NCI-H1048 (cell line): ENCODE measurements around the gene RAB25.

Experiments used
- DNase-seq: peaks from one replicate; lab custom pipeline; 2025; lab: John Stamatoyannopoulos, UW

The RAB25 gene

GRCh38 chr1:156079762-156080161 is 18.8 kb downstream of the RAB25 start:
- no peak for DNase-seq

DNA sequence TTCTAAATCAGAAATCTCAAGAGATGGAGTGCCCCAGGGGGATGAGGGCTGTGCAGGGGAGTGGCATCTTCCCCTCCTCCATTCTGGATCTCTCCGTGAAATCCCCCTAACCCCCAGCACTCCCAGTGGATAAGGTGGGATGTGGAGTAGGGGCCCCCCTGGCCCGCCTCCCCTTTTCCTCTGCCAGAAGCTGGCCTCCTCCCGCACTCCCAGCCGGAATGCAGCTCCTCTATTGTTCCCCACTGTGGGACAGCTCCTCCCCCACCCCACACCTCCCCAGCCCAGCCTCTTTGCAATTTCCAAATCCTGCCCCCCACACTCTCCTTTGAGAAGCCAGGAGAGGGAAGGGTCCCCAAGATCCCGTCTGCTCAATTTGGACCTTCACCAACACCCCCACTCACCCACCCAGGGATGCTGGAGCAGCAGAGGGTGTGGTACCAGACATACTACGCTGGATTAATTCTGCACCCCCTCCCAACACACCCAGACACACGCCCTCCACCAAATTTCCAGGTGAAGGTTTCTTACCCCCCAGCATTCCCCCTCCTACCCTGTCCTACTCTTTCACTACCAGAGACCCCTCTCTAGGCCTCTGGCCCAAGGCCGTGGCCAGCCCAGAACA is 19.4 kb downstream of the RAB25 start:
- no peak for DNase-seq

GRCh38 chr1:156080863-156081179 is 19.9 kb downstream of the RAB25 start:
- no peak for DNase-seq

- DNase-seq: no peak
Observed at GRCh38 chr1:156081180-156081916, 20.4 kb downstream of the RAB25 start.

- no peak for DNase-seq
Observed at GRCh38 chr1:156081917-156082308, 21.0 kb downstream of the RAB25 start.

- peak; percentile 82 for DNase-seq
Observed at GRCh38 chr1:156082309-156083091, 21.5 kb downstream of the RAB25 start, which contains the start of gene MEX3A. Gene MEX3A (minus strand): TSS chr1:156082465. CDS start chr1:156081998, 467 bp downstream.

GRCh38 chr1:156083800-156084790 is 23.1 kb downstream of the RAB25 start:
- no peak for DNase-seq

DNA sequence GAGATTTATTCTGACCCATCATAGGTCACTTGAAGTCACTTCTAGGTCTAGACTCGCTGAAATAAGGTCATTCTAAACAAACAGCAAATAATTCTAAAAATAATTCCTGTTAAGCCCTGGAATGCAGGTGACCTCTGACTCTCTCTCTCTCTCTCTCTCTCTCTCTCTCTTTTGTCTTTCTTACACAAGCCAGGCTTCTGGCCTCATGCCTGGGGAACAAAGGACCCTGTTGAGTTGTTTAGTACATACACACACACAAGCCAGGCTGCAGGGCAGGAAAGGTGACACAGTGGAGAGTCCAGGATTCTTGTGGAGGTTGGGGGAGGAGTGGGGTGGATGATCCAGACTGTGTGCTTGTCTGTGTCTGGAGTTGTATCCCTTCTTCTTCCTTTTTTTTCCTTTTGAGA is 25.3 kb downstream of the RAB25 start:
- no peak for DNase-seq

DNA sequence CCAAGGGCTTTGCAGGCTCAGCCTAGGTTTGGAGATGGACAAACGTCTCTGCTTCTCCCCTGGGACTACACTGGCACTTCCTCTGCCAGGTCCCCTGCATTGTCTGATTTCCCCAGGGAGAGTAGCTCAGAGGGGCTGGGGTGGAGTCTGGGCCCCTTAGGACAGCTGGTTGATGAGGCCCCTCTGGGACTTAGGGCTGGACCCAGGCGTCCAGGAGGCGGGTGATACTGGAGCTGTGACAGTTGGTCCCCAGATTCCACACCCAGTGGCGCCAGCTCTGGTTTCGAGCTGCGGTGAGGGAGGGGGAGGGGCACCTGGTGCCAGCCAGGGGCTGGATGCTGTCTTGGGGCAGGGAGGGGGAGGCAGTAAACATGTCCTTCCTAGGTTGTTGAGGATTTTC is 28.7 kb downstream of the RAB25 start:
- DNase-seq: no peak

DNA sequence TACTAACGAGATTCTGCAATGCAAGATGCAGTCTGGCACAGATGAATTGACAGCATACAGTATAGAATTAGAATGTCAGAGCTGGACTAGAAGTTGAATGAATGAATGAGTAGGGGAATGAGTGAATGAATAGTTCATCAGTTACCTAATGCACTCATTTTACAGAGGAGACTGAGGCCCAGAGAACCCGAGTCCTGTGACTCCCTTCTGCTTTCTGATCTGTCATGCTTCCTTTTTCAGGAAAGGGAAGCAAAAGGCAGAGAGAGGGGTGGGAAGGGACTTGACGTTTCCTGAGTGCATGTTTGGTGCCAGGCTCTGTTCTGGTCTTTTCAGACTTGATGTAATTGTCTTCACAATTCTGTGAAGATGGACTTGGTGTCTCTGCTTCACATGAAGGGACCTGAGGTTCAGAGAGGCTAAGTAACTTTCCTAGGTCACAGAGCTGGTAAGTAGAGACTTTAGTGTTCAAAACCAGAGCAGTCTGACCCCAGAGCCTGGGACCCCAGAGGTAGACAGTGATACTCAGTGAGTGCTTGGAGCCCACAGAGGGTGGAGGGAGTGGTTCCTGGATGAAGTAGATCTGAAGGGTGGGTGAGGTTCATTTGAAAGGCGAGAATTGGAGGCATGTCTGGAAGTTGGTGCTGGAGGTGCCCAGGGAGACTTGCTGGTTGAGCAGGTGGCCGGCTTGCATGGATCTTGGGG is 29.3 kb downstream of the RAB25 start:
- DNase-seq: no peak

DNA sequence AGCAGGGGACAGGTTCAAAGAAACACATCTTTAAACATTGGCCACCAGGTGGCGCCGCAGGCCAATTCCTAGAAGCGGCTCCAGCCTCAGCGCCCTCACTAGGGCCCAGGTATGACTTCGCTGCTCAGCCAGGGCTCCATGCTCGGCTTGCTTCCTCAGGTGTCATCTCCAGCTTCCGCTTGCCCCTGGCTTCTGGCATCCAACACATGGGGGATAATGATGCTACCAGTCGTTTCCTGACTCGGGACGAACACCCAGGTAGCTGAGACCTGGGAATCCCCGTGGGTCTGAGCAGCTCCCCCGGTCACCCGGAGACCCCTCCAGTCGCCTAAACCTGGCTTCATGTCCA is 29.9 kb downstream of the RAB25 start:
- DNase-seq: peak; percentile 92

- DNase-seq: no peak
Observed at GRCh38 chr1:156091610-156092009, 30.6 kb downstream of the RAB25 start.

DNA sequence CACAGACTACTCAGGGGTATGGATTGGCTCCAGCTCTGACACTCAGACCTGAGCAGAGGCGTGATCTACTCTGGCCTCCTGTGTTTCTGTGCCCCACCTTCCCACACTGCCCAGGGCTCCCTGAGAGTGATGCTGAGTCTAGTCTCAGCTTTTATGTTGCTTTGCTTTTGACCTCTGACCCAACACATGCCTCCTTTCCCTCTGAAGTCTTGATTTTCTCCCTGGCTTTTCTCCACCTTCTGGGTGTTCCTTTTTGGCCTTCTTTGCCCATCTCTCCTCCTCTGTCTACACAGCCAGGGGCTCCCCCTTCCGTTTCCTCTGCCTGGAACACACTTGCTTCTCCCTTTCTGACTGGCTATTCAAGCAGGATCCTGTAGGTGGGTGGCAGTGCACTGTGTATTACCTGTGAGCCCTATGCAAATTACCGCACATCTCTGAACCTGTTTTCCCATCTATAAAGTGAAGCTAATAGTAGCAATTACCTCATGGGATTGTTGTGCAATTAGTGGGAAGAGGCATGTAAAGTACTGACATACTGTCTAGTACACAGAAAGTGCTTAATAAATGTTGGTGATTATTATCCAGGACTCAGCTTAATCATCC is 35.0 kb downstream of the RAB25 start:
- no peak for DNase-seq

DNA sequence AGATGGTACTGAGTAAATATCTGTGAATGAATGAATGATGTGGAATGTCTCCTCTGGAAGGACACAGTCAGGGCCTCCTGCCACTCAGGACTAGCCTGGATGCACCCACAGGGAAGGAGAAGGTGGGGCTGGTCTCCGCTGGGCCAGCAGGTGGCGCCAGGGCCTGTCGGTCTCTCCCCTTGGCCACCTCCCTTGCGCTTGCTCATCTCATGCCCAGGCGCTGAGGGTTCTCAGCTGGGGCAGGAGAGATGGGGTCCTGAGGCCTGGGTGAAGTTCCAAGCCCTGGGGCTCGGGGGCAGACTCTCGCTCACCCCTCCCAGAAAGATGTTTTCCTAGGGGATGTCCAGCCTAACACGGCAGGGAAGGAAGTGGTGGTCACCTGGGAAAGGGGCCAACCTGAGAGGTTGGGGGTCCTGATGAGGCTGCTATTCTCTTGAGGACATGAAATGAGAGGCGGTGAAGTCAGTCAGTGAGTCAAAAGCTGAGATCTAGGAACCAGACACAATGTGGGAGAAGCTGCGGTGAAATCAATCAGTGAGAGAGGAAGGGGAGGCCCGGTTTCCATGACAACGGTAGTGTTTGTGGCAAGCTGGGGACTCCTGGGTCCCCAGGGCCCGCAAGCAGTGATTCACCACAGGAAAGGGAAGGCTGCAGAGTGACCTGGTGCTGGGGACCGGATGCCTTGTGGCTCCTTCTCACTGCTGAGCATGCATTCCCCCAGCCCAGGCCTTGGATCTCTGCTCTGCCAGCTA is 35.9 kb downstream of the RAB25 start:
- DNase-seq: peak; percentile 53

DNA sequence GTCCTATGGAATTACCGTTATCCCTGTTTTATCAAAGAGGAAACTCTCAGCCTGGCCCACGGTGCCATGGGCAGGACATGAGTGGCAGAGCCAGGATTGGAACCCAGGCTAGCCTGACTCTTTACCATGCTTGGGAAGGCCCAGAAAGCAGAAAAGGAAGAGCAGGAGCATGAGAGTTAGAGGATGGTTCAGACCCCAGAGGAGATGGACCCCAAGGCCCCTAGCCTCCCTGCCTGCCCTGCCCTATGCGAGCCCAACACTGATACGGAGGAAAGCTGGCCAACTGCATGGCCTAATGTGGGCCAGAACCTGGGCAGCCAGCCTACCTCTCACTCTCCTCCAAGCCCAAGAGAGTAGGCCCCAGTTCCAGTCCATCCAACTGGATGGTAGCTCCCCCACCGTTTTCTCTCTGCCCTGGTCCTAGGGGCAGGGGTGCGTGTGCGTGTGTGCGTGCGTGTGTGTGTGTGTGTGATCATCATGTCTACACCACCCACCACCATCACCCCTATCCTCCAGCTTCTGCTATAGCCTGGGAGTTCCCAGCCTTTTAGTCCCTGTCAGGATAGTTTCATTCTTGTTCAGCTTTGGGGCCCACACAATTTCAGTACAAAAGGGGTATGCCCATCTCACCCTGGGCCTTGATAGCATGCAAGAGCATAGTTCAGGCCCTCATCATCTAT is 36.7 kb downstream of the RAB25 start:
- no peak for DNase-seq

DNA sequence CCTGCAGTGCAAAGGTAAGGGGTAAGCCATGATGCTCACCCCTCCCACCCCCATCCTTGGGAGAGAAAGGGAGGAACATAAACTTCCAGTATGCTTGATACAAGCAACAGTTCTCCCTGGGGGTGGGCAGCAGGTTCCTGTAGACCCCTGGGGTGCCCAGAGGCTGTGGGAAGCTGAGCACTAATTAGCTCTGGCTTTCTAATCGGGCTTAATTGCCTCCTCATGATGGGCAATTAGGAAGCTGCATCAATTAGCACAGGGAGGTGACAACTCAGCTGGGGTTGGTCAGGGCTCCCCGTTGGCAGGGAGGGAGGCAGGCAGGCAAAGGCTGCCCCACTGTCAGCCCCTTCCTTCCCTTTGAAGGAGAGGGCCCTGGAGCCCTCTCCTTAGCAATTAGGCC is 37.8 kb downstream of the RAB25 start:
- DNase-seq: no peak

- no peak for DNase-seq
Observed at GRCh38 chr1:156099282-156099681, 38.3 kb downstream of the RAB25 start.

GRCh38 chr1:156100205-156100995 is 39.4 kb downstream of the RAB25 start:
- DNase-seq: no peak

DNA sequence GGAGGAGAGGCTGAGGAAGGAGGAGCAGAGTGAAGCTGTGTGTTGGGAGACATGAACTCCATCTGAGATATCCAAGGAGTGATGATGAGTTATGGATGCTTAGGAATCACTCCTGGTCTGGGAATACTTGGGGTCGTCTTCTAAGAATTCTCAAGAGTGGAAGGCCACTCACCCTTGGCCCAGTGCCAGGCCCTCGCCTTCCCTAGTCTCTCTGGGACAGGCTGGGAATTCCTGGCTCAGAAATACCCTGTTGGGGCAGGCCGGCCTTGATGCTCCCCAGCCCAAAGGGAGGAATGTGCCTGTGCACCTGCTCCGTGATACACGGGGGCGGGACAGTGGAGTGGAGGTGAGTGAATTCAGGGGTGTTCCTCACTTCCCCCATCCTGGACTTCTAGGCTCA is 40.9 kb downstream of the RAB25 start:
- DNase-seq: no peak
